Measurements from ENCODE around the gene APBA1. TPM values are rescaled to one million over a fixed set of nuclear protein-coding genes. Genes with fewer than 3 reads are reported as not detected.
"Not testable (repeated sequence)": the region's sequence is repeated elsewhere in the genome, so short reads cannot be mapped to it uniquely, and the experiment has no call there.

Gene APBA1
- polyA plus RNA-seq, 1 of the 3 experiments (the other 2 are of a cell fraction): 3.1 TPM

DNA sequence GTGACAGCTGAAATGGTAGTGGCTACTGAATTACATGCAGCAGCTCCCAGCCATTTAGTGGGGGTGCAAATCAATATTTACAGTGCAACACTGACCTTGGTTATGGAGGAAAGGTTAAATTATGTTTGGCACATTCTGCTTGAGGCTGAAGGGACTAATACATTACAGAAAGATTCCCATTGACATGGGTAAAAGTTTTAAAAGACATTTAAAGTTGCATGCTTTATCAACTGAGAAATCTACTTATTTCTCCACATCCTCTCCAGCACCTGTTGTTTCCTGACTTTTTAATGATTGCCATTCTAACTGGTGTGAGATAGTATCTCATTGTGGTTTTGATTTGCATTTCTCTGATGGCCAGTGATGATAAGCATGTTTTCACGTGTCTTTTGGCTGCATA lies 75.3 kb downstream of the APBA1 start:
- WGBS (ENCODE audit: low lambda C conversion rate): 22% methylated on average over 1 of the region's 1 CpG
- H3K9me2 ChIP-seq; H3K27ac ChIP-seq (ENCODE audit: low read depth in 2 of 2, low read length in 1 of 2); H4K20me1 ChIP-seq (ENCODE audit: insufficient read depth); H3K4me1 ChIP-seq (ENCODE audit: control insufficient read depth in 1 of 2, insufficient read depth in 2 of 2, low read depth in 1 of 2, low read length in 1 of 2); H3F3A ChIP-seq (replicated peaks; ENCODE audit: insufficient read depth); H3K9ac ChIP-seq; H3K4me2 ChIP-seq; H3K9me3 ChIP-seq; H3K27me3 ChIP-seq (ENCODE audit: insufficient read depth); CTCF ChIA-PET; POLR2A ChIA-PET; H2AFZ ChIP-seq (ENCODE audit: low read depth); H3K4me3 ChIP-seq (ENCODE audit: low read depth in 2 of 2, low read length in 1 of 2); H3K79me2 ChIP-seq (ENCODE audit: insufficient read depth); H3K36me3 ChIP-seq (replicated peaks in 1 of 2; ENCODE audit: control insufficient read depth in 1 of 2, insufficient read depth in 2 of 2, low read length in 1 of 2); DNase-seq: not testable (repeated sequence)

DNA sequence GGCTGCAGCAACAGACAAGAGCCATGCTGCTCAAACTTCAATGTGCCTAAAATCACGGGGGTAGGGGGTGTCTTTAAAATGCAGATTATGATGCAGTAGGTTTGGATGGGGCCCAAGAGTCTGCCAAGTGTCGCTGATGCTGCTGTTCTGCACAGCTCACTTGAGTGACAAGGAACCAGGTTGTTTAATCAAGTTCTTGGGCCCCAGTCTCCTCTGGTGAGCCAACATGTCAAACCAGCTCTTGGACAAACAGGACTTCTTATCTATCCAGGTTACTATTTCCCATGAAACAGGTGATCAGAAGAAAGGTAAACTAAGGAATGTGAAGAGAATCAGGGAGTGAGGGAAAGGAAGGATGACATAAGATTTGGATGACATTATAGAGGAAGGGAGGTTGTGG lies 78.0 kb downstream of the APBA1 start:
- 59% methylated on average over 2 of the region's 2 CpGs for WGBS (ENCODE audit: low lambda C conversion rate)
- no peaks in the 10 kb centered on the region for H3K36me3 ChIP-seq (replicated peaks in 1 of 2; ENCODE audit: control insufficient read depth in 1 of 2, insufficient read depth in 2 of 2, low read length in 1 of 2)
- no peak overlapping the region for H2AFZ ChIP-seq (ENCODE audit: low read depth)
- no peak overlapping the region for H3K4me2 ChIP-seq
- no peak overlapping the region for H3K27ac ChIP-seq (ENCODE audit: low read depth in 2 of 2, low read length in 1 of 2)
- no peaks in the 10 kb centered on the region for H4K20me1 ChIP-seq (ENCODE audit: insufficient read depth)
- TF ChIP-seq, protein P1, sequence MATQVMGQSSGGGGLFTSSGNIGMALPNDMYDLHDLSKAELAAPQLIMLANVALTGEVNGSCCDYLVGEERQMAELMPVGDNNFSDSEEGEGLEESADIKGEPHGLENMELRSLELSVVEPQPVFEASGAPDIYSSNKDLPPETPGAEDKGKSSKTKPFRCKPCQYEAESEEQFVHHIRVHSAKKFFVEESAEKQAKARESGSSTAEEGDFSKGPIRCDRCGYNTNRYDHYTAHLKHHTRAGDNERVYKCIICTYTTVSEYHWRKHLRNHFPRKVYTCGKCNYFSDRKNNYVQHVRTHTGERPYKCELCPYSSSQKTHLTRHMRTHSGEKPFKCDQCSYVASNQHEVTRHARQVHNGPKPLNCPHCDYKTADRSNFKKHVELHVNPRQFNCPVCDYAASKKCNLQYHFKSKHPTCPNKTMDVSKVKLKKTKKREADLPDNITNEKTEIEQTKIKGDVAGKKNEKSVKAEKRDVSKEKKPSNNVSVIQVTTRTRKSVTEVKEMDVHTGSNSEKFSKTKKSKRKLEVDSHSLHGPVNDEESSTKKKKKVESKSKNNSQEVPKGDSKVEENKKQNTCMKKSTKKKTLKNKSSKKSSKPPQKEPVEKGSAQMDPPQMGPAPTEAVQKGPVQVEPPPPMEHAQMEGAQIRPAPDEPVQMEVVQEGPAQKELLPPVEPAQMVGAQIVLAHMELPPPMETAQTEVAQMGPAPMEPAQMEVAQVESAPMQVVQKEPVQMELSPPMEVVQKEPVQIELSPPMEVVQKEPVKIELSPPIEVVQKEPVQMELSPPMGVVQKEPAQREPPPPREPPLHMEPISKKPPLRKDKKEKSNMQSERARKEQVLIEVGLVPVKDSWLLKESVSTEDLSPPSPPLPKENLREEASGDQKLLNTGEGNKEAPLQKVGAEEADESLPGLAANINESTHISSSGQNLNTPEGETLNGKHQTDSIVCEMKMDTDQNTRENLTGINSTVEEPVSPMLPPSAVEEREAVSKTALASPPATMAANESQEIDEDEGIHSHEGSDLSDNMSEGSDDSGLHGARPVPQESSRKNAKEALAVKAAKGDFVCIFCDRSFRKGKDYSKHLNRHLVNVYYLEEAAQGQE (IDR thresholded peaks at IDR 0.05; ENCODE audit: low read depth, low read length): no peak
- TF ChIP-seq NRF1 (IDR thresholded peaks at IDR 0.05; ENCODE audit: low read depth, low read length) (no peak), MXI1 (IDR thresholded peaks at IDR 0.05; ENCODE audit: low read depth, low read length) (no peak), EZH2phosphoT487 (IDR thresholded peaks at IDR 0.05; ENCODE audit: borderline replicate concordance, low read depth) (no peak), ELF1 (IDR thresholded peaks at IDR 0.05) (no peak), FOXM1 (IDR thresholded peaks at IDR 0.05; ENCODE audit: low read depth) (no peak)
- TF ChIP-seq, protein P2, sequence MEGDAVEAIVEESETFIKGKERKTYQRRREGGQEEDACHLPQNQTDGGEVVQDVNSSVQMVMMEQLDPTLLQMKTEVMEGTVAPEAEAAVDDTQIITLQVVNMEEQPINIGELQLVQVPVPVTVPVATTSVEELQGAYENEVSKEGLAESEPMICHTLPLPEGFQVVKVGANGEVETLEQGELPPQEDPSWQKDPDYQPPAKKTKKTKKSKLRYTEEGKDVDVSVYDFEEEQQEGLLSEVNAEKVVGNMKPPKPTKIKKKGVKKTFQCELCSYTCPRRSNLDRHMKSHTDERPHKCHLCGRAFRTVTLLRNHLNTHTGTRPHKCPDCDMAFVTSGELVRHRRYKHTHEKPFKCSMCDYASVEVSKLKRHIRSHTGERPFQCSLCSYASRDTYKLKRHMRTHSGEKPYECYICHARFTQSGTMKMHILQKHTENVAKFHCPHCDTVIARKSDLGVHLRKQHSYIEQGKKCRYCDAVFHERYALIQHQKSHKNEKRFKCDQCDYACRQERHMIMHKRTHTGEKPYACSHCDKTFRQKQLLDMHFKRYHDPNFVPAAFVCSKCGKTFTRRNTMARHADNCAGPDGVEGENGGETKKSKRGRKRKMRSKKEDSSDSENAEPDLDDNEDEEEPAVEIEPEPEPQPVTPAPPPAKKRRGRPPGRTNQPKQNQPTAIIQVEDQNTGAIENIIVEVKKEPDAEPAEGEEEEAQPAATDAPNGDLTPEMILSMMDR (IDR thresholded peaks at IDR 0.05): no peak
- H3K4me3 ChIP-seq (ENCODE audit: low read depth in 2 of 2, low read length in 1 of 2): no peak overlapping the region
- ChIA-PET CTCF (no interaction called here), POLR2A (no interaction called here)
- H3K4me1 ChIP-seq (ENCODE audit: control insufficient read depth in 1 of 2, insufficient read depth in 2 of 2, low read depth in 1 of 2, low read length in 1 of 2): no peaks in the 10 kb centered on the region; a peak in 1 of 4 replicates
- no peaks in the 10 kb centered on the region for H3F3A ChIP-seq (replicated peaks; ENCODE audit: insufficient read depth)
- H3K9ac ChIP-seq: no peak overlapping the region
- H3K9me3 ChIP-seq: no peaks in the 10 kb centered on the region
- no peaks in the 10 kb centered on the region for H3K27me3 ChIP-seq (ENCODE audit: insufficient read depth)
- no peaks in the 10 kb centered on the region for H3K79me2 ChIP-seq (ENCODE audit: insufficient read depth)
- no peak for DNase-seq
- H3K9me2 ChIP-seq: no peaks in the 10 kb centered on the region
